ENCODE measurements around the gene JPT1. TPM values are rescaled to one million over a fixed set of nuclear protein-coding genes. Genes with fewer than 3 reads are reported as not detected.
"Not testable (repeated sequence)": the region's sequence is repeated elsewhere in the genome, so short reads cannot be mapped to it uniquely, and the experiment has no call there.

Gene JPT1
- 318 TPM for polyA plus RNA-seq (2013, experiment 1 of 2; ENCODE audit: insufficient read length)
- polyA plus RNA-seq (2013, experiment 2 of 2; ENCODE audit: insufficient read length) = 123 TPM

- peak; percentile 99 for DNase-seq
Measured at GRCh38 chr17:75154195-75155106, at the start of gene JPT1. Gene JPT1 (minus strand): TSS chr17:75154512. CDS start chr17:75154397, 115 bp downstream.

- no peak for DNase-seq
Measured at GRCh38 chr17:75199886-75200618, 45.7 kb upstream of the JPT1 start.

DNA sequence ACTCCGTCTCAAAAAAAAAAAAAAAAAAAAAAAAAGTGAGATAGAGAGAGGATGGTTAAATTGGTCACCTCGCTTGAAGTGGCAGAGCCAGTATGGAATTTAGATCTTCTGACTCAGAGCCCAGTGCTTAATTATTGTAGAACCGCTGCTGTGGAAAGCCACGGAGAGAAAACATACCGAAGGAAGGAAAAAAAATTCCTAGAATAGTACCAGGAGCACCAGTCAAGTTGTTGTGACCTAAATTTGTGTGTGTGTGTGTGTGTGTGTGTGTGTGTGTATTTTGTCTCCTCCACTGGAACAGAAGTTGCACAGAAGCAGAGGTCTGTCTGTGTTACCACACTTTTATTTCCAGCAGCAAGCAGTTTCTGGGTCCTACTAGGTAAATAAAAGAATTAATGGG, 40.6 kb upstream of the JPT1 start:
- DNase-seq = peak; percentile 80

- peak; percentile 15 for DNase-seq
Measured at GRCh38 chr17:75191584-75191983, 37.3 kb upstream of the JPT1 start.

DNA sequence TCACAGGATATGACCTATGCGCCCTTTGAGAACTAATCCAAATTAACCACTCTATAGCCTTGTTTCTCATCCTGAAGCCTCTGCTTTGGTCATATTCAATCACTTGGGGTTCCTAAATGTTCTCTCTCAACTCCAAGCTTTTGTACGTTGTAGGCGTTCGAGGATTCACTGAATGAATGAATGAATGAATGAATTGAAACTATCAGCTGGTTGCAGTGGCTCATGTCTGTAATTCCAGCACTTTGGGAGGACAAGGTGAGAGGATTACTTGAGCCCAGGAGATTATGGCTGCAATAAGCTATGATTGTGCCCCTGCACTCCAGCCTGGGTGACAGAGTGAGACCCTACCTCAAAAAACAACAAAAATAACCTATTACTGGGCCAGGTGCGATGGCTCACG, 34.3 kb upstream of the JPT1 start:
- DNase-seq = no peak

GRCh38 chr17:75183999-75184884, 29.9 kb upstream of the JPT1 start:
- DNase-seq = no peak

GRCh38 chr17:75182569-75183436, 28.5 kb upstream of the JPT1 start, which contains the start of gene SUMO2:
Gene SUMO2 (minus strand): TSS chr17:75182959. CDS start chr17:75182834, 125 bp downstream.
- peak; percentile 93 for DNase-seq

DNA sequence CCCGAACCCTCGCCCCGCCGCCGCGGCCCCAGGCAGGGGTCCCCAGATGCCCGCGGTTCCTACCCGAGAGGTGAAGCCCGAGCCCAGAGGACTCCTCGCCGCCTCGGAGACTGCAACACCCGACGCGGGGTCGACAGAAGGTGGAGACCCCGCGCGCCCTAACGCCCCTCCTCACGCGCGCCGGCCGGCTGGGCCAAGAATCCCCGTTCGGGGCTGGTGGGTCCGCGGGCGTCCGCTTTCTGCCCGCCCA, 27.9 kb upstream of the JPT1 start:
- no peak for DNase-seq

DNA sequence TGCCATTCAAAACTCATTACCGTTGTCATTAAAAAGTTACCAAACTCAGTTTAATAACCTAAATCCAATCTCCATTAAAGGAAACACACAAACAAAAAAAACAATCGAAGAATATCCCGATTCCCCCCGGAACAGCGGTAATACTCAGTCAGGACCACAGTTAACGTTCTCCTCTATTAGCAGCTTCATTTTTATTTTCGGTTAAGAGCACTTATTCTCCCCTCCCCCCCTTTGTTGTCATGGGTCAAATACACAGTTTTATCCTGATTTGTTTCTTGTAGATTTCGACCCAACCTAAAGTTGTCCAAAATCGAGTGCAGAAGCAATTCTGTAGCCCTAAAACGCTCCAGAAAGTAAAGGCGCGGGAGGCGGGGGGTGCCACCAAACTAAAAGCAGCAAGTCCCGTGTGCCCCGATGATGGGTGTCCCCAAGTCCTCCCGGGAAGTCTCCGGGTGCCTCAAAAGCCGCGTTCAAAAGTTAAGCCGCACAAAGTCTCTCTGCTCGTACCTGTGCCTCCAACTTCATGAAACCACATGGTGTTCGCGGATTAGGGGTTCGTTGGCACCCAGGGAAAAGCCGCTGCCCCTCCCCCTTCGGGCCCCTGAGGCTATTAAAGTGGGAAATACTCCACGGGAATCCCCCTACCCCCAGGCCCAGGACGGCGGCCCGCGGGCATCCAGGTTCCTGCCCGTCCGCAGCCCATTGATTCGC, 27.5 kb upstream of the JPT1 start:
- peak; percentile 4 for DNase-seq

GRCh38 chr17:75181110-75181509, 26.8 kb upstream of the JPT1 start:
- DNase-seq = no peak

DNA sequence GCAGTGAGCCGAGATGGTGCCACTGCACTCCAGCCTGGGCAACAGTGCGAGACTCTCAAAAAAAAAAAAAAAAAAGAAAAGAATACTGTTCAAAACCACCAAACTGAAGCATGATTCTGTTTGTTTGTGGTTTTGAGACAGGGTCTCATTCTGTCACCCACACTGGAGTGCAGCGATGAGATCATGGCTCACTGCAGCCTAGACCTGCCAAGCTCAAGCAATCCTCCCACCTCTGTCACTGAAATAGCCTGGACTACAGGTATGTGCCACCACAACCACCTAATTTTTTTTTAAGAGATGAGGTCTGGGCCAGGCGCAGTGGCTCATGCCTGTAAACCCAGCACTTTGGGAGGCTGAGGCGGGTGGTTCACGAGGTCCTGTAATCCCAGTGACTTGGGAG, 24.1 kb upstream of the JPT1 start:
- DNase-seq = no peak

GRCh38 chr17:75176625-75177024, 22.3 kb upstream of the JPT1 start:
- no peak for DNase-seq

DNA sequence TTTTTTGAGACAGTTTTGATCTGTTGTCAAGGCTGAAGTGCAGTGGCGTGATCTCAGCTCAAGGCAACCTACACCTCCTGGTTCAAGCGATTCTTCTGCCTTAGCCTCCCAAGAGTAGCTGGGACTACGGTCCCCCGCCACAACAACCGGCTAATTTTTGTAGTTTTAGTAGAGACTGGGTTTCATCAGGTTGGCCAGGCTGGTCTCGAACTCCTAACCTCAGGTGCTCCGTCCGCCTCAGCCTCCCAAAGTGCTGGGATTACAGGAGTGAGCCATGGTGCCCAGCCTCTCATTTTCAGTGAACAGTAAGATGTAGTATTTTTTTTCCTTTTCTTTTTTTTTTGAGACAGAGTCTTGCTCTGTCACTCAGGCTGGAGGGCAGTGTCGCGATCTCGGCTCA, 20.7 kb upstream of the JPT1 start:
- no peak for DNase-seq

DNA sequence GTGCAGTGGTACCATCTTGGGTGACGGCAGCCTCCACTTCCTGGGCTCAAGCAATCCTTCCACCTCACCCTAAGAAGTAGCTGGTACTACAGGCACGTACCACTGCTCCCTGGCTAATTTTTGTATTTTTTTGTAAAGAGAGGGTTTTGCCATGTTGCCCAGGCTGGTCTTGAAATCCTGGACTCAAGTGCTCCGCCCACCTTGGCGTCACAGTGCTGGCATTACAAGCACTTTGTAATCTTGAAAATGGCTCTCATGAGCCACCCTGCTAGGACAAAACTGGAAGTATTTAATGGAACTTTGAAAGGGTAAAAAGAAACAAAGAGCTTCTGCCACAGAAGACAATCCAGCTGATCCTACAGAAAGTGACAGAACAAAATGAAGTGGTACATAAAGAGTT, 19.2 kb upstream of the JPT1 start:
- no peak for DNase-seq

DNA sequence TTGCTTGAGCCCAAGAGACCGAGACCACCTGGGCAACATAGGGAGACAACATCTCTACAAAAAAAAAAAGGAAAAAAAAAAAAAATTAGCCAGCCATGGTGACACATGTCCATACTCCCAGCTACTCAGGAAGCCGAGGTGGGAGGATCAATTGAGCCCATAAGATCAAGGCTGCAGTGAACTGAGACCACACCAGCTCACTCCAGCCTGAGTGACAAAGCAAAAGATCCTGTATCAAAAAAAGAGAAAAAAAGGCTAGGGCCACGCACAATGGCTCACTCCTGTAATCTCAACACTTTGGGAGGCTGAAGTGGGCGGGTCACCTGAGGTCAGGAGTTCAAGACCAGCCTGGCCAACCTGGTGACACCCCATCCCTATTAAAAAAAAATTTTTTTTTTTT, 14.7 kb upstream of the JPT1 start:
- no peak for DNase-seq

GRCh38 chr17:75164606-75165005, 10.3 kb upstream of the JPT1 start:
- DNase-seq = not testable (repeated sequence)

GRCh38 chr17:75163074-75163473, 8.8 kb upstream of the JPT1 start:
- no peak for DNase-seq

DNA sequence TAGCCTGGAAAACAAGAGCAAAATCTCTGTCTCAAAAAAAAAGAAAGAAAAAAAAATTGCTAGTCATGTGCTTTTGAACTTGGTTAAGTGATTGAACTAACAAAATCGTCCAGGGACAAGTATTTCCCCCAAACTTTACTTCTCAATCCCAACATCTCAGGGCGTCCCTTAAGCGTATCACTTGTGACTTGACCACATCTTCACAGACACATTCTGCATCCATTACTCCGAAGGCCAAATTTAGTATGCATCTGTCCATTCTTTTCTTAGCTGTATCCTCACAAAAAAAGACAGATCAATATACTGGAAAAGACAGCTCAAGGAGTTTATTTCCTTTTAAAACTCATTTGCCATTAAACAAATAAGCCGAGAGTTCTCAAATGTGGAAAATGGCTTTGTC, 5.9 kb upstream of the JPT1 start:
- DNase-seq = no peak

DNA sequence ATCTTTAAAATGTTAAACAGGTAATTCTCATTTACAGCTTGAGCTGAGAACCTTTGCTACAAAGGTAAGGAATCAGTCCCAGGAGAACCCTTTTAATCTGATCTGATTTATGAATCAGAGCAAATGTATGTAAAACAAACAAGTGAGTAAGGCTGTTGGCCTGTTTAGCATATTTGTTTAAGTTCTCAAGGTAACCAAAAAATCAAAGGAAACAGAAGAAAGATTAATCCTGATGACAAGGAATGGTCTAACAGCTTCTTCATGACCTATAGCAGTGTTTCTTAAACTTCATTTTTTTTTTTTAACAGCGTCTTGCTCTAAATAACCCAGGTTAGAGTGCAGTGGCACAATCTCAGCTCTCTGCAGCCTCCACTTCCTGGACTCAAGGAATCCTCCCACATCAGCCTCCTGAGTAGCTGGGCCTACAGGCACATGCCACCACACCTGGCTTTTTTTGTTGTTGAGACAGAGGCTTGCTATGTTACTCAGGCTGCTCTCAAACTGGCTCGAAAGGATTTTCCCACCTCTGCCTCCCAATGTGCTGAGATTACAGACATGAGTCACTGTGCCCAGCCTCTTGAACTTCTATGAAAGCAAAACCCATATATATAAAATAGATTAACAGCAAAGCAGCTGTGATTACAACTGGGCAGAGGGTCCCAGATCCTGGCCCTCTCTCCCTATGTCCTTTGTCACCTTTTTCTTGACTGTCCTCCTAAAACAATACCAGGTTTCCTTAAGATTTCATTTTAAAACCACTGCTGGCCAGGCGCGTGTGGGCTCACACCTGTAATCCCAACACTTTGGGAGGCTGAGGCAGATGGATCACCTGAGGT, 5.1 kb upstream of the JPT1 start:
- peak; percentile 22 for DNase-seq

DNA sequence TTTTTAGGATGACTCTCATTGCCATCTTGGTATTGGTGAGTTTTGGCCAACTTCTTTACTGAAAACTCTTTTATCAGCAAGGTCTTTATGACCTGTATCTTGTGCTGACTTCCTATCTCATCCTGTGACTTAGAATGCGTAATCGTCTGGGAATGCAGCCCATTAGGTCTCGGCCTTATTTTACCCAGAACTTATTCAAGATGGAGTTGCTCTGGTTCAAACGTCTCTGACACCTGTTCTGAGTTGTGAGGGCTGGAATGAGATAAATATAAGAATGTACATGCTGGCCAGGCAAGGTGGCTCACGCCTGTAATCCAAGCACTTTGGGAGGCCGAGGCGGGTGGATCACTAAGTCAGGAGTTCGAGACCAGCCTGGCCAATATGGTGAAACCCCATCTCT, 4.2 kb upstream of the JPT1 start:
- peak; percentile 27 for DNase-seq
